Lower lobe of right lung (tissue), 2 donors: Measurements from ENCODE around the gene VWA8. TPM values are rescaled to one million over a fixed set of nuclear protein-coding genes. Genes with fewer than 3 reads are reported as not detected.

Source experiments
- ATAC-seq, 2 donors: fragments of 200-7000 bp; cut with Tn5 transposase; one replicate each; pipeline ENCODE4 v1.9.1; 2020 to 2022; ENCODE audit warnings: mild to moderate bottlenecking in 2 of 2, moderate library complexity in 2 of 2
- DNase-seq: peaks from one replicate; pipeline ENCODE4 v3.0.0-alpha.2; 2020
- H3K27ac ChIP-seq: fragments of 200-600 bp; one replicate; pipeline ENCODE4 v1.8.0; 2022
- H3K27me3 ChIP-seq: fragments of 200-600 bp; one replicate; pipeline ENCODE4 v1.8.0; 2022; ENCODE audit warnings: low read depth
- H3K36me3 ChIP-seq: fragments of 200-600 bp; one replicate; pipeline ENCODE4 v1.8.0; 2022; ENCODE audit warnings: mild to moderate bottlenecking
- H3K4me1 ChIP-seq: fragments of 200-600 bp; one replicate; pipeline ENCODE4 v1.8.0; 2022
- H3K4me3 ChIP-seq: fragments of 200-600 bp; one replicate; pipeline ENCODE4 v1.8.0; 2022; ENCODE audit warnings: mild to moderate bottlenecking
- H3K9me3 ChIP-seq: fragments of 200-600 bp; one replicate; pipeline ENCODE4 v1.8.0; 2022
- intact Hi-C: fragments of 100-400 bp; cut with DNase I; formaldehyde crosslinking; loops from one replicate; pipeline ENCODE4 v1.11.0; 2022
- total RNA-seq: library from RNA; stranded (reverse); fragmentation: NEBNext Ultra II Directional; extraction: Animal tissue kit (Norgen Biotek cat#: 25700); gene quantifications from one replicate; pipeline ENCODE4 v1.2.1, GENCODE V29; 2021
- TF ChIP-seq, protein P1 (sequence below): fragments of 200-600 bp; IDR thresholded peaks from one replicate; pipeline ENCODE4 v1.8.0; 2022; ENCODE audit warnings: antibody characterized with exemption, mild to moderate bottlenecking
- donor health status: DM: no; HTN: yes; CAD: no; lungs with severe emphysema.

The VWA8 gene
- total RNA-seq, 1 donor from 2014 or later, result 18.2 TPM

- H3K27ac ChIP-seq, result no peak overlapping the region
- ATAC-seq (no peak), DNase-seq (no peak)
- H3K4me1 ChIP-seq, result no peaks in the 10 kb centered on the region
- no peak overlapping the region for H3K4me3 ChIP-seq
- no peaks in the 10 kb centered on the region for H3K27me3 ChIP-seq
- no peaks in the 10 kb centered on the region for H3K36me3 ChIP-seq
- intact Hi-C loops, result no loop called here
- H3K9me3 ChIP-seq, result no peaks in the 10 kb centered on the region
- TF ChIP-seq, protein P1, sequence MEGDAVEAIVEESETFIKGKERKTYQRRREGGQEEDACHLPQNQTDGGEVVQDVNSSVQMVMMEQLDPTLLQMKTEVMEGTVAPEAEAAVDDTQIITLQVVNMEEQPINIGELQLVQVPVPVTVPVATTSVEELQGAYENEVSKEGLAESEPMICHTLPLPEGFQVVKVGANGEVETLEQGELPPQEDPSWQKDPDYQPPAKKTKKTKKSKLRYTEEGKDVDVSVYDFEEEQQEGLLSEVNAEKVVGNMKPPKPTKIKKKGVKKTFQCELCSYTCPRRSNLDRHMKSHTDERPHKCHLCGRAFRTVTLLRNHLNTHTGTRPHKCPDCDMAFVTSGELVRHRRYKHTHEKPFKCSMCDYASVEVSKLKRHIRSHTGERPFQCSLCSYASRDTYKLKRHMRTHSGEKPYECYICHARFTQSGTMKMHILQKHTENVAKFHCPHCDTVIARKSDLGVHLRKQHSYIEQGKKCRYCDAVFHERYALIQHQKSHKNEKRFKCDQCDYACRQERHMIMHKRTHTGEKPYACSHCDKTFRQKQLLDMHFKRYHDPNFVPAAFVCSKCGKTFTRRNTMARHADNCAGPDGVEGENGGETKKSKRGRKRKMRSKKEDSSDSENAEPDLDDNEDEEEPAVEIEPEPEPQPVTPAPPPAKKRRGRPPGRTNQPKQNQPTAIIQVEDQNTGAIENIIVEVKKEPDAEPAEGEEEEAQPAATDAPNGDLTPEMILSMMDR, result no peak
Observed at GRCh38 chr13:41935501-41935900, 25.4 kb downstream of the VWA8 start.

GRCh38 chr13:41934994-41935393 is 25.9 kb downstream of the VWA8 start:
- TF ChIP-seq, protein P1, result no peak
- no peak for DNase-seq
- no peak for ATAC-seq
- Histone ChIP-seq H3K9me3 (no peaks in the 10 kb centered on the region), H3K4me3 (no peak overlapping the region), H3K27me3 (no peaks in the 10 kb centered on the region), H3K4me1 (no peaks in the 10 kb centered on the region), H3K36me3 (no peaks in the 10 kb centered on the region), H3K27ac (no peak overlapping the region)
- intact Hi-C loops, result no loop called here

DNA sequence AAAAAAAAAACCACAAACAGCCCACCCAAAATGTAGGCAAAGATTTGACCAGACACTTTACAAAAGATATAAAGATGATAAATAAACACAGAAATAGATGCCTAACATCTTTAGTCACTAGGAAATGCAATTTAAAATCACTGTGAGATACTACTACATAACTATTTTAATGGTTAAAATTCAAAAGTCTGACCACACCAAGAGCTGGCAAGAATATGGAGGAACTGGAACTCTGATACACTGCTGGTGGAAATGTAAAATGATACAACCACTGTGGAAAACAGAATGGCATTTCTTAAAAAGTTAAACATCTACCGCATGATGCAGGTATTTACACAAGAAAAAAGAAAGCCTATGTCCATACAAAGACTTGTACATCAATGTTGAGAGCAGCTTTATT is 26.8 kb downstream of the VWA8 start:
- no peaks in the 10 kb centered on the region for H3K4me1 ChIP-seq
- H3K27ac ChIP-seq, result no peak overlapping the region
- TF ChIP-seq, protein P1, result no peak
- H3K4me3 ChIP-seq, result no peak overlapping the region
- no peaks in the 10 kb centered on the region for H3K27me3 ChIP-seq
- H3K36me3 ChIP-seq, result no peaks in the 10 kb centered on the region
- DNase-seq, result no peak
- ATAC-seq, result no peak
- no peaks in the 10 kb centered on the region for H3K9me3 ChIP-seq
- intact Hi-C loops, result no loop called here

DNA sequence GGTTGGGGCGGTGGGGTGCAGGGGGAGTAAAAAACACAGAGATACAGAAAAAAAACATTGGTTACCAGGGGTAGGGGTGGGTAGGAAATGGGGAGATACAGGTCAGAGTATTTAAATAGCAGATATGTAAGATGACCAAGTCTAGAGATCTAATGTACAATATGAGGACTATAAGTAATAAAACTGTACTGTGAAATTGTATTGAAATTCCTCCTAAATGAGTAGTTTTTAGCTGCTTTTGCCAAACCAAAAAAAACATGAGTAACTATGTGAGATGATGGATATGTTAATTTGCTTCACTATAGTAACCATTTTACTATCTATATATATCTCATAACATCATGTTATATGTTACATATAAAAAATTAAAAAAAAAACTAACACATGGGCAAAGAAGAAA is 29.6 kb downstream of the VWA8 start:
- Histone ChIP-seq H3K27ac (no peak overlapping the region), H3K4me1 (peaks cover 11% of the 10 kb centered on the region), H3K9me3 (no peaks in the 10 kb centered on the region), H3K27me3 (no peaks in the 10 kb centered on the region), H3K36me3 (no peaks in the 10 kb centered on the region), H3K4me3 (no peak overlapping the region)
- TF ChIP-seq, protein P1, result no peak
- DNase-seq (no peak), ATAC-seq (no peak)
- intact Hi-C loops, result no loop called here

DNA sequence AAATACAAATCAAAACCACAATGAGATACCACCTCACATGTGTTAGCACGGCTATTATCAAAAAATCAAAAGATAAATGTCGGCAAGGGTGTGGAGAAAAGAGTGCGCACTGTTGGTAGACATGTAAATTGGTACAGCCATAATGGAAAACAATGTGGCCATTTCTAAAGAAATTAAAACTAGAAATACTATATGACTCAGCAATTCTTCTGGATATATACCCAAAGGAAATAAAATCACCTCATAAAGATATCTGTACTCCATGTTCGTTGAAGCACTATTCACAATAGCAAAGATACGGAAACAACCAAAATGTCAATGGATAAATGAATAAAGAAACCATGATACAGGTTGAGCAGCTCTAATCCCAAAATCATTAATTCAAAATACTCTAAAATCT is 30.8 kb downstream of the VWA8 start:
- Histone ChIP-seq H3K27me3 (no peaks in the 10 kb centered on the region), H3K36me3 (no peaks in the 10 kb centered on the region), H3K9me3 (peaks cover under 1% of the 10 kb centered on the region), H3K4me3 (no peak overlapping the region), H3K4me1 (peaks cover 11% of the 10 kb centered on the region), H3K27ac (no peak overlapping the region)
- no peak for ATAC-seq
- intact Hi-C loops, result no loop called here
- no peak for DNase-seq
- TF ChIP-seq, protein P1, result no peak

- Histone ChIP-seq H3K27ac (peak overlapping the region; percentile 22), H3K4me1 (peaks cover 11% of the 10 kb centered on the region), H3K9me3 (peaks cover 10% of the 10 kb centered on the region), H3K27me3 (no peaks in the 10 kb centered on the region), H3K4me3 (no peak overlapping the region), H3K36me3 (no peaks in the 10 kb centered on the region)
- intact Hi-C loops, result no loop called here
- DNase-seq, result no peak
- TF ChIP-seq, protein P1, result no peak
- no peak for ATAC-seq
Observed at GRCh38 chr13:41928323-41928722, 32.6 kb downstream of the VWA8 start.
